K562 (cell line): Measurements from ENCODE around the gene DENND2C. TPM values are rescaled to one million over a fixed set of nuclear protein-coding genes. Genes with fewer than 3 reads are reported as not detected.

Source experiments
- ATAC-seq: fragments of 200-7000 bp; cut with Tn5 transposase; 3 replicates; pipeline ENCODE4 v1.9.1; 2020; ENCODE audit warnings: moderate library complexity
- BruUV-seq: library from RNA; stranded (reverse); fragments of 400-500 nt; replicated peaks from 2 replicates; lab custom pipeline; 2021; lab: Mats Ljungman, UMichigan
- CTCF ChIA-PET: fragments of 300-600 bp; formaldehyde crosslinking; extraction: SDS; loops from one replicate; lab custom pipeline; 2021; ENCODE audit warnings: low intra/inter-chr PET ratio; lab: Yijun Ruan, JAX
- POLR2A ChIA-PET: fragments of 300-600, 350-650 bp; sonication (Branson Sonifier 250); formaldehyde crosslinking; extraction: SDS; loops from one replicate; lab custom pipeline; 2021; ENCODE audit warnings: antibody characterized with exemption, inconsistent platforms; lab: Yijun Ruan, JAX
- DNase-seq, 4 experiments: peaks; one replicate each; pipeline versions ENCODE4 v3.0.0 to v3.0.0-alpha.2; 2011 to 2018; ENCODE audit warnings: low spot score in 3 of 4, mixed read lengths in 3 of 4; ENCODE audit errors: extremely low read depth in 1 of 4
- FAIRE-seq: peaks from 2 replicates; lab custom pipeline; 2011; peaks lifted over from hg19 to GRCh38; lab: Jason Lieb, UNC
- H2AFZ ChIP-seq: 2 replicates; pipeline ENCODE4 v1.6.0; 2011; ENCODE audit warnings: low read depth, low read length, control low read depth, inconsistent platforms
- H3K27ac ChIP-seq: fragments of 200-600 bp; 3 replicates; pipeline ENCODE4 v1.8.0; 2011; ENCODE audit warnings: low read depth, mild to moderate bottlenecking, control low read depth, inconsistent platforms, low read length, moderate library complexity, mixed read lengths; ENCODE audit errors: extremely low read depth
- H3K27me3 ChIP-seq, 2 experiments: fragments of 300-600 bp in 1 of 2; 2 replicates in 1 of 2; 3 replicates in 1 of 2; pipeline versions ENCODE4 v1.6.0 to v1.8.0; 2011; ENCODE audit warnings: inconsistent platforms in 2 of 2, low read length in 2 of 2, mild to moderate bottlenecking in 1 of 2, mixed read lengths in 1 of 2, moderate library complexity in 1 of 2; ENCODE audit not compliant: control insufficient read depth in 2 of 2, insufficient read depth in 2 of 2
- H3K36me3 ChIP-seq: fragments of 300-600 bp; 3 replicates; pipeline ENCODE4 v1.8.0; 2011; ENCODE audit warnings: mild to moderate bottlenecking, low read length, inconsistent platforms; ENCODE audit not compliant: control insufficient read depth, insufficient read depth
- H3K4me1 ChIP-seq, 2 experiments: fragments of 200-600 bp in 1 of 2; replicated peaks in 1 of 2; 2 replicates in 1 of 2; 3 replicates in 1 of 2; pipeline versions ENCODE4 v1.5.1 to v1.8.0; 2011; ENCODE audit warnings: inconsistent platforms in 2 of 2, low read length in 2 of 2, mild to moderate bottlenecking in 1 of 2, mixed read lengths in 1 of 2, moderate library complexity in 1 of 2; ENCODE audit not compliant: control insufficient read depth in 2 of 2, insufficient read depth in 2 of 2
- H3K4me2 ChIP-seq: 2 replicates; pipeline ENCODE4 v1.6.1; 2011; ENCODE audit warnings: low read length, control low read depth, inconsistent platforms, mixed read lengths; ENCODE audit not compliant: insufficient read depth
- H3K4me3 ChIP-seq: fragments of 200-600 bp; sonication (generic), shearing (Covaris generic); 2 replicates; pipeline ENCODE4 v1.5.1; 2016; ENCODE audit warnings: control low read depth, inconsistent platforms
- H3K79me2 ChIP-seq: fragments of 200-600 bp; 3 replicates; pipeline ENCODE4 v1.8.0; 2011; ENCODE audit warnings: low read length, inconsistent platforms; ENCODE audit not compliant: control insufficient read depth, insufficient read depth
- H3K9ac ChIP-seq, 2 experiments: 2 replicates each; pipeline versions ENCODE4 v1.6.0 to v1.6.1; 2011; ENCODE audit warnings: low read depth in 2 of 2, low read length in 2 of 2, control low read depth in 1 of 2, inconsistent platforms in 1 of 2, mild to moderate bottlenecking in 1 of 2, mixed read lengths in 1 of 2; ENCODE audit not compliant: insufficient read depth in 1 of 2
- H3K9me1 ChIP-seq: one replicate; pipeline ENCODE4 v1.6.0; 2011; ENCODE audit warnings: inconsistent platforms, mild to moderate bottlenecking, low read length, moderate library complexity; ENCODE audit not compliant: control insufficient read depth, insufficient read depth
- H3K9me3 ChIP-seq: replicated peaks from 2 replicates; pipeline ENCODE4 v1.5.1; 2011; ENCODE audit warnings: low read depth, low read length, inconsistent platforms; ENCODE audit not compliant: control insufficient read depth, insufficient read depth
- H4K20me1 ChIP-seq: replicated peaks from 2 replicates; pipeline ENCODE4 v1.6.1; 2011; ENCODE audit warnings: low read length, inconsistent platforms, mixed read lengths; ENCODE audit not compliant: control insufficient read depth, insufficient read depth
- COPS2 ChIP-seq: fragments of 450-650 bp; conservative IDR thresholded peaks from 2 replicates; pipeline ENCODE4 v1.6.1; 2016; ENCODE audit warnings: mild to moderate bottlenecking, moderate library complexity
- HNRNPUL1 ChIP-seq: fragments of 200-400 bp; formaldehyde crosslinking; IDR thresholded peaks from 2 replicates; pipeline ENCODE4 v1.6.1; 2017; ENCODE audit warnings: low read length
- KHSRP ChIP-seq: fragments of 450-650 bp; IDR thresholded peaks from 2 replicates; pipeline ENCODE4 v1.6.1; 2017
- MXI1 ChIP-seq: IDR thresholded peaks from 2 replicates; pipeline ENCODE4 v1.6.1; 2011; ENCODE audit warnings: low read depth, mild to moderate bottlenecking, improper control_type of control experiment, low read length
- RBBP5 ChIP-seq: fragments of 200-600 bp; sonication (generic); IDR thresholded peaks from 2 replicates; pipeline ENCODE4 v1.6.1; 2012; ENCODE audit warnings: borderline replicate concordance, mild to moderate bottlenecking, low read length, control low read depth, inconsistent platforms; ENCODE audit not compliant: insufficient read depth, poor library complexity, severe bottlenecking
- RBM39 ChIP-seq: fragments of 200-400 bp; formaldehyde crosslinking; optimal IDR thresholded peaks from 2 replicates; pipeline ENCODE3; 2018; ENCODE audit warnings: low read depth, low read length
- TFAM ChIP-seq: fragments of 250-450 bp; sonication (Bioruptor Pico); conservative IDR thresholded peaks from 2 replicates; pipeline ENCODE4 v1.5.0; 2021; ENCODE audit warnings: mild to moderate bottlenecking, moderate library complexity
- ZNF165 ChIP-seq: fragments of 250-450 bp; sonication (Bioruptor Pico); IDR thresholded peaks from 2 replicates; pipeline ENCODE4 v1.4.0; 2020; ENCODE audit warnings: borderline replicate concordance
- ZZZ3 ChIP-seq: fragments of 450-650 bp; IDR thresholded peaks from 2 replicates; pipeline ENCODE4 v1.6.1; 2016; ENCODE audit warnings: antibody characterized with exemption, mild to moderate bottlenecking, moderate library complexity
- WGBS: fragments of 100-300 bp; shearing (Covaris generic); methylation state at CpG from one replicate; pipeline ENCODE4 v1.1.6; 2016; ENCODE audit warnings: low coverage, mixed read lengths; ENCODE audit not compliant: insufficient coverage; ENCODE audit errors: missing lambda C conversion rate; 5-methylcytosine and 5-hydroxymethylcytosine counted together
- in situ Hi-C: fragments of 300-500 bp; cut with MboI; formaldehyde crosslinking; loops from 4 replicates; pipeline ENCODE4 v1.15.0; 2018; ENCODE audit warnings: inconsistent platforms, mixed read lengths
- intact Hi-C: fragments of 100-400 bp; cut with micrococcal nuclease; formaldehyde crosslinking; loops from 2 replicates; pipeline ENCODE4 v1.14.2; 2022
- polyA plus RNA-seq, 8 experiments: library from polyadenylated mRNA; depleted of rRNA in 4 of 8; stranded (reverse) in 5 of 8; unstranded in 3 of 8; fragments of >200 nt; fragmentation: Nextera tagmentation in 2 of 8; fragmentation: Illumina TruSeq in 1 of 8; extraction: Ambion mirVana in 2 of 8; extraction: Trizol in 1 of 8; gene quantifications; 2 replicates each; pipeline versions ENCODE4 v1.2.1 to v1.2.3, GENCODE V29; 2011 to 2014; ENCODE audit warnings: inconsistent platforms in 1 of 8, missing spikeins in 1 of 8
- total RNA-seq, 7 experiments: library from RNA; depleted of rRNA in 6 of 7; stranded (reverse); fragments of >200 nt in 6 of 7; fragmentation: Illumina TruSeq in 2 of 7; extraction: Trizol in 2 of 7; gene quantifications; 2 replicates each; pipeline versions ENCODE4 v1.2.1 to v1.2.3, GENCODE V29; 2011 to 2021; ENCODE audit warnings: low replicate concordance in 1 of 7
- TF ChIP-seq, protein P1 (sequence below): fragments of 450-650 bp; IDR thresholded peaks from 2 replicates; pipeline ENCODE4 v1.6.1; 2017; ENCODE audit warnings: mild to moderate bottlenecking, moderate library complexity

Gene DENND2C
- total and polyA plus RNA-seq, 9 of the 15 experiments (the other 6 are each of a cell fraction or from before 2014, with no cell fraction given) = 0.03 to 0.25 (median 0.14) TPM

DNA sequence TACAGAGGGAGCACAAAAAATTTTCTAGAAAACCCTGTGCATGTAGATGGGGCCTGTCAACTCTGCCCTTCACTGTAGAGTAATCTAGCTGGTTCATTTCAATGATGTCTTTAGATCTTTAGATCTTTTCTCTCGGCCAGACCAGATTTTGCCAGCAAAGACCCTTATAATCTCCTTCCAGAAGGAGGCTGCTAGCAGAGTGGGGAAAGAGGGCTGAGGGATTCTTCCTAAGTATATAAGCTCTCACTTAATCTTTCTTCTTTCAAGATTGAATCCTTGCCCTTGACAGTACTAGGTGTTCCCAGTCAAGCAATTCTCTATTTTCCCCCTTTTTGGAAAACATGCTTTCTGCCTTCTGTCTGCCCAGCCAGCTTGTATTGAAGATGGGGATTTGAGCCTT lies 122.8 kb downstream of the DENND2C start:
- no TSS peak for BruUV-seq
- no peak for ATAC-seq
- in situ Hi-C loops = no loop called here
- no peaks in the 10 kb centered on the region for H3K79me2 ChIP-seq
- H3K4me1 ChIP-seq = no peaks in the 10 kb centered on the region
- TF ChIP-seq, protein P1, sequence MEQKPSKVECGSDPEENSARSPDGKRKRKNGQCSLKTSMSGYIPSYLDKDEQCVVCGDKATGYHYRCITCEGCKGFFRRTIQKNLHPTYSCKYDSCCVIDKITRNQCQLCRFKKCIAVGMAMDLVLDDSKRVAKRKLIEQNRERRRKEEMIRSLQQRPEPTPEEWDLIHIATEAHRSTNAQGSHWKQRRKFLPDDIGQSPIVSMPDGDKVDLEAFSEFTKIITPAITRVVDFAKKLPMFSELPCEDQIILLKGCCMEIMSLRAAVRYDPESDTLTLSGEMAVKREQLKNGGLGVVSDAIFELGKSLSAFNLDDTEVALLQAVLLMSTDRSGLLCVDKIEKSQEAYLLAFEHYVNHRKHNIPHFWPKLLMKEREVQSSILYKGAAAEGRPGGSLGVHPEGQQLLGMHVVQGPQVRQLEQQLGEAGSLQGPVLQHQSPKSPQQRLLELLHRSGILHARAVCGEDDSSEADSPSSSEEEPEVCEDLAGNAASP = no peak
- no peak for TF ChIP-seq KHSRP
- TF ChIP-seq RBM39 = no peak
- TF ChIP-seq HNRNPUL1 = no peak
- TF ChIP-seq TFAM (CRISPR knock-in tag) = no peak
- no peak for TF ChIP-seq ZNF165 (CRISPR knock-in tag)
- TF ChIP-seq ZZZ3 = no peak
- no peak for TF ChIP-seq MXI1
- no peak for TF ChIP-seq COPS2
- TF ChIP-seq RBBP5 = no peak
- no peak overlapping the region for H3K4me3 ChIP-seq
- H4K20me1 ChIP-seq = no peaks in the 10 kb centered on the region
- no peaks in the 10 kb centered on the region for H3K9me1 ChIP-seq
- H3K9ac ChIP-seq = no peak overlapping the region
- H3K9me3 ChIP-seq = no peaks in the 10 kb centered on the region
- intact Hi-C loops = no loop called here
- no peaks in the 10 kb centered on the region for H3K36me3 ChIP-seq
- no peak overlapping the region for H3K27ac ChIP-seq
- no peak overlapping the region for H2AFZ ChIP-seq
- 17% methylated on average over 1 of the region's 1 CpG for WGBS
- no peak for DNase-seq
- POLR2A ChIA-PET = interaction anchor here (1.0 kb wide), 1 partner anchor 31 kb away, joined by 4 read pairs; no protein-coding TSS in a partner anchor
- H3K27me3 ChIP-seq = no peaks in the 10 kb centered on the region
- CTCF ChIA-PET = no interaction called here
- FAIRE-seq = no peak
- H3K4me2 ChIP-seq = no peak overlapping the region
